ENCODE data around the gene ACADVL. TPM values are rescaled to one million over a fixed set of nuclear protein-coding genes. Genes with fewer than 3 reads are reported as not detected.
A peak's percentile ranks its signal among the peaks of the same experiment; 100 is the strongest.
"Not testable (repeated sequence)": the region's sequence is repeated elsewhere in the genome, so short reads cannot be mapped to it uniquely, and the experiment has no call there.

ACADVL gene
- total RNA-seq, 1 donor from 2014 or later: 693 TPM

- Mint-ChIP-seq H3K4me1 (ENCODE audit: low read depth) (peaks cover 8% of the 10 kb centered on the region), H3K27ac (peak within 1 kb of the TSS; percentile 91), H3K9me3 (ENCODE audit: low read depth) (no peaks in the 10 kb centered on the region), H3K27me3 (no peaks in the 10 kb centered on the region), H3K36me3 (ENCODE audit: insufficient read depth) (no peaks in the 10 kb centered on the region), H3K4me3 (ENCODE audit: low read depth) (no peak within 1 kb of the TSS)
- no peak for DNase-seq (ENCODE audit: low spot score, unreplicated experiment)
- TF ChIP-seq CTCF (IDR thresholded peaks at IDR 0.05; ENCODE audit: unreplicated experiment): no peak
Observed at GRCh38 chr17:7179317-7180254, 40.2 kb upstream of the ACADVL start, which contains the start of gene ASGR1. TSS of gene ASGR1 (minus strand) at chr17:7179370. CDS start at chr17:7178563, 807 bp downstream.

- not testable (repeated sequence) for DNase-seq (ENCODE audit: low spot score, unreplicated experiment); H3K4me3 Mint-ChIP-seq (ENCODE audit: low read depth); H3K27ac Mint-ChIP-seq; H3K9me3 Mint-ChIP-seq (ENCODE audit: low read depth); H3K36me3 Mint-ChIP-seq (ENCODE audit: insufficient read depth); H3K4me1 Mint-ChIP-seq (ENCODE audit: low read depth); H3K27me3 Mint-ChIP-seq
Observed at GRCh38 chr17:7182101-7182500, 37.6 kb upstream of the ACADVL start.

GRCh38 chr17:7183433-7184090, 36.2 kb upstream of the ACADVL start:
- no peaks in the 10 kb centered on the region for H3K9me3 Mint-ChIP-seq (ENCODE audit: low read depth)
- H3K36me3 Mint-ChIP-seq (ENCODE audit: insufficient read depth): no peaks in the 10 kb centered on the region
- no peak overlapping the region for H3K4me3 Mint-ChIP-seq (ENCODE audit: low read depth)
- no peaks in the 10 kb centered on the region for H3K4me1 Mint-ChIP-seq (ENCODE audit: low read depth)
- no peak for DNase-seq (ENCODE audit: low spot score, unreplicated experiment)
- H3K27me3 Mint-ChIP-seq: no peaks in the 10 kb centered on the region
- no peak for TF ChIP-seq CTCF (IDR thresholded peaks at IDR 0.05; ENCODE audit: unreplicated experiment)
- peak overlapping the region; percentile 2 for H3K27ac Mint-ChIP-seq

- no peaks in the 10 kb centered on the region for H3K4me1 Mint-ChIP-seq (ENCODE audit: low read depth)
- H3K27me3 Mint-ChIP-seq: no peaks in the 10 kb centered on the region
- H3K9me3 Mint-ChIP-seq (ENCODE audit: low read depth): no peaks in the 10 kb centered on the region
- H3K36me3 Mint-ChIP-seq (ENCODE audit: insufficient read depth): no peaks in the 10 kb centered on the region
- peak overlapping the region; percentile 2 for H3K27ac Mint-ChIP-seq
- no peak for TF ChIP-seq CTCF (IDR thresholded peaks at IDR 0.05; ENCODE audit: unreplicated experiment)
- no peak overlapping the region for H3K4me3 Mint-ChIP-seq (ENCODE audit: low read depth)
- DNase-seq (ENCODE audit: low spot score, unreplicated experiment): no peak
Observed at GRCh38 chr17:7184091-7184488, 35.6 kb upstream of the ACADVL start.

- no peaks in the 10 kb centered on the region for H3K27me3 Mint-ChIP-seq
- no peaks in the 10 kb centered on the region for H3K4me1 Mint-ChIP-seq (ENCODE audit: low read depth)
- H3K36me3 Mint-ChIP-seq (ENCODE audit: insufficient read depth): peaks cover 3% of the 10 kb centered on the region
- peak overlapping the region; percentile 73 for H3K27ac Mint-ChIP-seq
- no peak overlapping the region for H3K4me3 Mint-ChIP-seq (ENCODE audit: low read depth)
- no peak for DNase-seq (ENCODE audit: low spot score, unreplicated experiment)
- no peak for TF ChIP-seq CTCF (IDR thresholded peaks at IDR 0.05; ENCODE audit: unreplicated experiment)
- H3K9me3 Mint-ChIP-seq (ENCODE audit: low read depth): no peaks in the 10 kb centered on the region
Observed at GRCh38 chr17:7184647-7185046, 35.1 kb upstream of the ACADVL start.

All from progenitor cell of endocrine pancreas (in vitro differentiated cells).